Neural progenitor cell (in vitro differentiated cells): ENCODE data around the gene ZNF664. TPM values are rescaled to one million over a fixed set of nuclear protein-coding genes. Genes with fewer than 3 reads are reported as not detected.

Experiments used
- DNase-seq: peaks from one replicate; pipeline ENCODE4 v3.0.0-alpha.2; 2016; ENCODE audit warnings: low spot score
- H2AFZ ChIP-seq: fragments of 200-600 bp; sonication (generic); replicated peaks from 2 replicates; pipeline ENCODE4 v1.6.1; 2016; ENCODE audit warnings: antibody characterized with exemption
- H3F3A ChIP-seq: fragments of 200-600 bp; sonication (generic); 2 replicates; pipeline ENCODE4 v1.6.1; 2016; ENCODE audit warnings: antibody characterized with exemption, low read depth
- H3K27ac ChIP-seq: fragments of 200-600 bp; sonication (generic); 2 replicates; pipeline ENCODE4 v1.5.1; 2016; ENCODE audit warnings: mild to moderate bottlenecking
- H3K27me3 ChIP-seq: fragments of 200-600 bp; sonication (generic); 2 replicates; pipeline ENCODE4 v1.6.1; 2016; ENCODE audit warnings: mild to moderate bottlenecking, moderate library complexity
- H3K36me3 ChIP-seq: fragments of 200-600 bp; sonication (generic); 2 replicates; pipeline ENCODE4 v1.5.1; 2016
- H3K4me1 ChIP-seq: fragments of 200-600 bp; sonication (generic); 2 replicates; pipeline ENCODE4 v1.6.1; 2016; ENCODE audit warnings: mixed run types
- H3K4me2 ChIP-seq: fragments of 200-600 bp; sonication (generic); 2 replicates; pipeline ENCODE4 v1.6.1; 2016
- H3K4me3 ChIP-seq: fragments of 200-600 bp; sonication (generic); 2 replicates; pipeline ENCODE4 v1.5.1; 2016
- H3K79me2 ChIP-seq: fragments of 200-600 bp; sonication (generic); 2 replicates; pipeline ENCODE4 v1.6.1; 2016; ENCODE audit warnings: low read depth
- H3K9ac ChIP-seq: fragments of 200-600 bp; sonication (generic); 2 replicates; pipeline ENCODE4 v1.6.1; 2016
- H3K9me3 ChIP-seq: fragments of 200-600 bp; sonication (generic); 2 replicates; pipeline ENCODE4 v1.5.1; 2016; ENCODE audit warnings: low read depth
- H4K20me1 ChIP-seq: fragments of 200-600 bp; sonication (generic); 2 replicates; pipeline ENCODE4 v1.6.1; 2016; ENCODE audit warnings: low read depth
- H3K27ac Mint-ChIP-seq: 3 replicates; pipeline ENCODE4 v1.8.0; 2021; ENCODE audit warnings: mixed read lengths
- H3K27me3 Mint-ChIP-seq: 2 replicates; pipeline ENCODE4 v1.8.0; 2022; ENCODE audit warnings: low read depth, mild to moderate bottlenecking, inconsistent platforms, moderate library complexity, mixed read lengths; ENCODE audit not compliant: insufficient read depth
- H3K36me3 Mint-ChIP-seq: 3 replicates; pipeline ENCODE4 v1.8.0; 2021; ENCODE audit warnings: mixed read lengths
- H3K4me1 Mint-ChIP-seq: 3 replicates; pipeline ENCODE4 v1.8.0; 2021; ENCODE audit warnings: mixed read lengths
- H3K4me3 Mint-ChIP-seq: 3 replicates; pipeline ENCODE4 v1.8.0; 2021; ENCODE audit warnings: mild to moderate bottlenecking, moderate library complexity, mixed read lengths
- H3K9me3 Mint-ChIP-seq: 3 replicates; pipeline ENCODE4 v1.8.0; 2020; ENCODE audit warnings: mixed read lengths
- CTCF ChIP-seq: fragments of 200-600 bp; sonication (generic); IDR thresholded peaks from 2 replicates; pipeline ENCODE4 v1.5.1; 2017; ENCODE audit warnings: antibody characterized with exemption, mild to moderate bottlenecking
- EZH2 ChIP-seq: fragments of 200-600 bp; sonication (generic); IDR thresholded peaks from 2 replicates; pipeline ENCODE4 v1.6.1; 2017; ENCODE audit warnings: antibody characterized with exemption, mild to moderate bottlenecking, moderate library complexity
- EZH2phosphoT487 ChIP-seq: fragments of 200-600 bp; sonication (generic); IDR thresholded peaks from 2 replicates; pipeline ENCODE4 v1.6.1; 2017; ENCODE audit warnings: antibody characterized with exemption
- total RNA-seq: library from RNA; depleted of rRNA; stranded (reverse); fragments of >200 nt; gene quantifications from 2 replicates; pipeline ENCODE4 v1.2.3, GENCODE V29; 2015; ENCODE audit warnings: low replicate concordance

Gene ZNF664
- total RNA-seq, 1 donor from 2014 or later: 172 TPM

- no peaks in the 10 kb centered on the region for H3K79me2 ChIP-seq
- peaks cover 5% of the 10 kb centered on the region for H3K4me1 ChIP-seq
- H3K27ac Mint-ChIP-seq: no peak overlapping the region
- no peaks in the 10 kb centered on the region for H4K20me1 ChIP-seq
- peaks cover 16% of the 10 kb centered on the region for H3K4me1 Mint-ChIP-seq
- H3K9me3 Mint-ChIP-seq: no peaks in the 10 kb centered on the region
- DNase-seq: no peak
- no peak overlapping the region for H3K4me3 ChIP-seq
- peaks cover 5% of the 10 kb centered on the region for H3K27me3 Mint-ChIP-seq
- no peaks in the 10 kb centered on the region for H3K9me3 ChIP-seq
- peak overlapping the region; percentile 21 for H3K4me3 Mint-ChIP-seq
- TF ChIP-seq EZH2phosphoT487 (no peak), EZH2 (no peak), CTCF (no peak)
- H3K36me3 Mint-ChIP-seq: peaks cover 3% of the 10 kb centered on the region
- no peak overlapping the region for H3K4me2 ChIP-seq
- H3K9ac ChIP-seq: no peak overlapping the region
- H2AFZ ChIP-seq: no peak overlapping the region
- H3K27me3 ChIP-seq: no peaks in the 10 kb centered on the region
- no peaks in the 10 kb centered on the region for H3K36me3 ChIP-seq
- H3K27ac ChIP-seq: no peak overlapping the region
- peaks cover 3% of the 10 kb centered on the region for H3F3A ChIP-seq
Measured at GRCh38 chr12:124031058-124031457, 58.0 kb downstream of the ZNF664 start.

GRCh38 chr12:124032265-124032886 is 59.4 kb downstream of the ZNF664 start:
- peaks cover 6% of the 10 kb centered on the region for H3K9me3 Mint-ChIP-seq

GRCh38 chr12:124033859-124034258 is 60.8 kb downstream of the ZNF664 start:
- no peak for DNase-seq
- Histone ChIP-seq H3K36me3 (no peaks in the 10 kb centered on the region), H3K9me3 (no peaks in the 10 kb centered on the region), H3K27me3 (no peaks in the 10 kb centered on the region), H3K4me3 (no peak overlapping the region), H3K27ac (no peak overlapping the region), H3F3A (peaks cover 20% of the 10 kb centered on the region), H3K4me1 (peaks cover 14% of the 10 kb centered on the region), H3K4me2 (no peak overlapping the region), H4K20me1 (no peaks in the 10 kb centered on the region), H3K9ac (no peak overlapping the region), H3K79me2 (no peaks in the 10 kb centered on the region), H2AFZ (no peak overlapping the region)
- H3K27ac Mint-ChIP-seq: no peak overlapping the region
- H3K9me3 Mint-ChIP-seq: peaks cover 9% of the 10 kb centered on the region
- H3K36me3 Mint-ChIP-seq: peaks cover 2% of the 10 kb centered on the region
- H3K27me3 Mint-ChIP-seq: peaks cover 16% of the 10 kb centered on the region
- TF ChIP-seq CTCF (no peak), EZH2 (no peak), EZH2phosphoT487 (no peak)
- H3K4me1 Mint-ChIP-seq: peaks cover 35% of the 10 kb centered on the region
- no peak overlapping the region for H3K4me3 Mint-ChIP-seq

More at GRCh38 chr12:124032265-124032886, 59.4 kb downstream of the ZNF664 start:
- TF ChIP-seq EZH2 (no peak), EZH2phosphoT487 (no peak), CTCF (peak; percentile 85)
- Histone ChIP-seq H3K79me2 (no peaks in the 10 kb centered on the region), H3K4me2 (no peak overlapping the region), H3K9ac (no peak overlapping the region), H3K4me3 (no peak overlapping the region), H3F3A (peaks cover 16% of the 10 kb centered on the region), H4K20me1 (no peaks in the 10 kb centered on the region), H2AFZ (no peak overlapping the region), H3K27ac (no peak overlapping the region), H3K4me1 (peaks cover 9% of the 10 kb centered on the region), H3K27me3 (no peaks in the 10 kb centered on the region), H3K9me3 (no peaks in the 10 kb centered on the region), H3K36me3 (no peaks in the 10 kb centered on the region)
- Mint-ChIP-seq H3K4me3 (no peak overlapping the region), H3K4me1 (peaks cover 29% of the 10 kb centered on the region), H3K27me3 (peaks cover 12% of the 10 kb centered on the region), H3K36me3 (peaks cover 2% of the 10 kb centered on the region), H3K27ac (no peak overlapping the region)
- DNase-seq: peak; percentile 64
